BE2C (cell line): ENCODE measurements around the gene ART1.

ENCODE experiments used
- DNase-seq: peaks from one replicate; pipeline ENCODE4 v3.0.0-alpha.2; 2020
- H3K27me3 ChIP-seq: fragments of 250-450 bp; sonication (Bioruptor Pico); 2 replicates; pipeline ENCODE4 v1.5.1; 2020; ENCODE audit warnings: mild to moderate bottlenecking
- H3K36me3 ChIP-seq: fragments of 250-450 bp; sonication (Bioruptor Pico); 2 replicates; pipeline ENCODE4 v1.5.1; 2020; ENCODE audit warnings: mild to moderate bottlenecking
- H3K4me1 ChIP-seq: fragments of 250-450 bp; sonication (Bioruptor Pico); 2 replicates; pipeline ENCODE4 v1.5.1; 2020
- H3K4me3 ChIP-seq: 2 replicates; pipeline ENCODE4 v1.5.1; 2011; ENCODE audit warnings: low read depth, low read length
- H3K9me3 ChIP-seq: fragments of 250-450 bp; sonication (Bioruptor Pico); 2 replicates; pipeline ENCODE4 v1.5.1; 2020
- TF ChIP-seq, protein P1 (sequence below): IDR thresholded peaks from 2 replicates; pipeline ENCODE4 v1.5.1; 2012; ENCODE audit warnings: mild to moderate bottlenecking, low read depth, low read length

ART1 gene

DNA sequence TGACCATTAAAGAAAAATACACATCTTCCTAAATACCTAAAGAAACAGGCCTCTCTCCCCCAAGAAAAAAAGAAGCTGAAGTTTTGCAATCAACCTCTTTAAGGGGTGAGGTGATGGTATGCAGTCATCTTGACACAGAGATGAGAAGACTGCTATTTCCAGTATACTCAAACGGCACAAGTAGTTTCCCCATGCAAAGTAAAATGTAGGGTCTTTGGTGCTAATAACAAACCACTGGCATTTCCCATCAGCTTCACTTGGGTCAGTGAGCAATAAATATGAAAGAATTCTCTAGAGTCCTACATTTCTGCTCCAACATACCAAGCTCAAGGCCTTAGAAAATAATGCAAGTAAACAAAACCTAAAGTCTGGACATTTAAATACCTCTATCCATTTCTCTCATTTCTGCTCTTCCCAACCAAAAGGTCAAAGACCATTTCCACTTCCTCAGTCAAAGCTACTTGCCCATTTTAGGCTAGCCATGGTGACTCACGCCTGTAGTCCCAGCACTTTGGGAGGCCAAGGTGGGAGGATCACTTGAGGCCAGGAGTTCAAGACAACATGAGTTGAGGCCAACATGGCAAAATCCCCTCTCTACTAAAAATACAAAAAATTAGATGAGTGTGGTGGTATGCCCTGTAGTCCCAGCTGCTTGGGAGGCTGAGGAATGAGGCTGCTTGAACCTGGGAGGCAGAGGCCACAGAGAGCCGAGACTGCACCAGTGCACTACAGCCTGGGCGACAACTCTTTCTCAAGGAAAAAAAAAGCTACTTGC, 65.7 kb downstream of the ART1 start:
- H3K9me3 ChIP-seq: no peaks in the 10 kb centered on the region
- no peaks in the 10 kb centered on the region for H3K4me1 ChIP-seq
- H3K36me3 ChIP-seq: peaks cover 17% of the 10 kb centered on the region
- TF ChIP-seq, protein P1, sequence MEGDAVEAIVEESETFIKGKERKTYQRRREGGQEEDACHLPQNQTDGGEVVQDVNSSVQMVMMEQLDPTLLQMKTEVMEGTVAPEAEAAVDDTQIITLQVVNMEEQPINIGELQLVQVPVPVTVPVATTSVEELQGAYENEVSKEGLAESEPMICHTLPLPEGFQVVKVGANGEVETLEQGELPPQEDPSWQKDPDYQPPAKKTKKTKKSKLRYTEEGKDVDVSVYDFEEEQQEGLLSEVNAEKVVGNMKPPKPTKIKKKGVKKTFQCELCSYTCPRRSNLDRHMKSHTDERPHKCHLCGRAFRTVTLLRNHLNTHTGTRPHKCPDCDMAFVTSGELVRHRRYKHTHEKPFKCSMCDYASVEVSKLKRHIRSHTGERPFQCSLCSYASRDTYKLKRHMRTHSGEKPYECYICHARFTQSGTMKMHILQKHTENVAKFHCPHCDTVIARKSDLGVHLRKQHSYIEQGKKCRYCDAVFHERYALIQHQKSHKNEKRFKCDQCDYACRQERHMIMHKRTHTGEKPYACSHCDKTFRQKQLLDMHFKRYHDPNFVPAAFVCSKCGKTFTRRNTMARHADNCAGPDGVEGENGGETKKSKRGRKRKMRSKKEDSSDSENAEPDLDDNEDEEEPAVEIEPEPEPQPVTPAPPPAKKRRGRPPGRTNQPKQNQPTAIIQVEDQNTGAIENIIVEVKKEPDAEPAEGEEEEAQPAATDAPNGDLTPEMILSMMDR: no peak
- no peak overlapping the region for H3K4me3 ChIP-seq
- H3K27me3 ChIP-seq: no peaks in the 10 kb centered on the region
- DNase-seq: no peak

DNA sequence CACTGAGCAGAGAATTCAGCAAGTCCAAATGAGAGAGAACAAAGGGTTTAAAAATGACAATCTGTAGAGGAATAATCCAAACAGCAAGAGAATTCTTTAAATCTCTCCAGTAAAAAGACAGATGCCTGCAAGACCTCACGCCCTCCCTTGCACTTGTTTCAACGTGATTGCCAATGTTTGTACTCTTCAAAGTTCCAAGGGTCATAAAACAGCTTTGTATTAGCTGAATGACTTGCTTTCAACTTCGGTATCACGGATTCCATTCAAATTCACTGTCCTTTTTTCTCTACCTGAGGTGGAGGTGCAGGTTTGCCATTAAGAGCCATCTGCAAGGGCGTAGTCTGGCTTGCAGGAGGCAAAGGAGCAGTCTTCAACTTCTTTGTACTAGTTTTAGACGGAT, 67.3 kb downstream of the ART1 start:
- peaks cover 23% of the 10 kb centered on the region for H3K36me3 ChIP-seq
- DNase-seq: no peak
- H3K4me1 ChIP-seq: no peaks in the 10 kb centered on the region
- H3K9me3 ChIP-seq: no peaks in the 10 kb centered on the region
- H3K27me3 ChIP-seq: no peaks in the 10 kb centered on the region
- H3K4me3 ChIP-seq: no peak overlapping the region
- TF ChIP-seq, protein P1: no peak
